ENCODE data around the gene AUH.
"Not testable (repeated sequence)": the region's sequence is repeated elsewhere in the genome, so short reads cannot be mapped to it uniquely, and the experiment has no call there.

Gene AUH

DNA sequence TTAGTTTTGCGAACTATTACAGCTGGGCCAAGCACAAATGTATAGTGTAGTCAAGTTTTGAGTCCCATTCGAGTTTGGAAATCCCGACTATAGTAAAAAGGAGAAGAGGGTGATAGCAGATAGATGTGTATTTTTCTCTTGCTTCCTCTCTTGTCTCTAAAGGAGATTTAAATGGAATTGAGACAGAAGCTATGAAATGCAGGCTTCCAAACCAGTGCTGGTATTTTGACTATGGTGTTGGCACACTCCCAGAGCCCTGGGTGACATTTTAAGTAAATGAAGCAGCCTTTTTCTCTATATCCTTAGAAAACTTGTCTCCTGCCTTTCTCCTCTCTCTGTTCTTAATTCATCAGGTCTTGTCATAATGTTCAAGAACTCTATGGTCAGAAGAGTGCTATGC is 17.7 kb upstream of the AUH start:
- no peak for DNase-seq (ENCODE audit: low read depth)

DNA sequence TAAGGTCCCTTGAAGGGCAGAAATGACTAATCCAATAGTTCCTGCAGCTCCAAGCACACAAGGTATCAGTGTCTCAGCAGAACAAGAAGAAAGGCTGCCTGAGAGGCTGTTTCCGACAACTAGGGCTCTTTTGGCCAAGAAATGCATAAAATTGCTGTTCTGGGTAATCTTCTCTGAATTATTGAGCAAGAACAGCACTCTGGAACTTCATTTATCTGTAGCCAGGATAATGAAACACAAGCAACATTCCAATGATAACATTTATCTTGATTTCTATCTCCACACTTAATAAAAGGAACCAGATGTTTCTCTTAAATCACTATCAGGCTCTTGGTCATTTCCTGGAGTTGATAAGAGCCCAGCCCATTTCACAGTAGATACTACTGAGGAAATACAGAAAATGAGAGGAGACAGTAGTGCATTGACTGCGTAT is 17.0 kb upstream of the AUH start:
- DNase-seq (ENCODE audit: low read depth), result no peak

DNA sequence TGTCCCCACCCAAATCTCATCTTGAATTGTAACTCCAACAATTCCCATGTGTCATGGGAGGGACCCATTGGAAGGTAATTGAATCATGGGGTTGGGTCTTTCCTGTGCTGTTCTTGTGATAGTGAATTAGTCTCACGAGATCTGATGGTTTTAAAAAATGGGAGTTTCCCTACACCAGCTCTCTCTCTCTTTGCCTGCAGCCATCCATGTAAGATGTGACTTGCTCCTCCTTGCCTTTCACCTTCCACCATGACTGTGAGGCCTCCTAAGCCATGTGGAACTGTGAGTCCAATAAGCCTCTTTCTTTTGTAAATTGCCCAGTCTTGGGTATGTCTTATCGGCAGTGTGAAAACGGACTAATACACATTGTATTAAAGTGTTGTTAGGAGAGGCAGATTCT is 16.3 kb upstream of the AUH start:
- DNase-seq (ENCODE audit: low read depth), result not testable (repeated sequence)

DNA sequence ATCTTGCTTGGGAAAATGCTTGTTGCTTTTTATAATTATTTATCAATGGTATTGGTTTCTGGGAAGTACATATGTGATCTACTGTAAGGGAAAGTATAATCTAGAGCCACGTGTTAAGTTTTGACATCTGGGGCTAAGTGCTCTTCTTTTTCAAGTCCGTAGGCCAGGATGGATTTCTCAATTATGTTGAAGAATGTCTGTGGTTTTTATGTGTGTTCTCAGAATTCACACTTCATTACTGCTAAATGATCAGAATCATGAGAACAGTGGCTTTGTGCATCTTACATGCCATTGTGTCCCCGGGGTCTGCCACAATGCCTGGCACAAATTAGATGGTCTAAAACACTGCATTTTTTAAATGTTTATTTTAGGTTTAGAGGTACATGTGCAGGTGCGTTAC is 14.5 kb upstream of the AUH start:
- DNase-seq (ENCODE audit: low read depth), result no peak

DNA sequence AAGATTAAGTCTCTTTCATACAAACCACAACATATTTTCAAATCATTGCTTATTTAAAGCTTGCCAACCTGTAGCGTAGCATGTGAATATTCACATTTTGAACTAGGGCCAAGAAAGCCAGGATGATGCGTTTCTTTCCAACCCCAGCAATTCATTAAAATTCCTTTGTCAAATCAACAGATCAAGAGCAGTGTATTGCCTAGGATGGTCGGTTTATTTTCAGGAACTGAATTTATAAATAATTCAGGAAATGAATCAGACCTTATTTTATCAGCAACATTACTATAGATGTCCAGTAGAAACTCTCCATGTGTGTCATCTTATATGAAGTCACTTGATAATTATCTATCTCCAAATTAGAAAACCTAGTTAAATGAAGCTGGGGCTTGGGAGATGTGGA is 13.2 kb upstream of the AUH start:
- DNase-seq (ENCODE audit: low read depth), result no peak

DNA sequence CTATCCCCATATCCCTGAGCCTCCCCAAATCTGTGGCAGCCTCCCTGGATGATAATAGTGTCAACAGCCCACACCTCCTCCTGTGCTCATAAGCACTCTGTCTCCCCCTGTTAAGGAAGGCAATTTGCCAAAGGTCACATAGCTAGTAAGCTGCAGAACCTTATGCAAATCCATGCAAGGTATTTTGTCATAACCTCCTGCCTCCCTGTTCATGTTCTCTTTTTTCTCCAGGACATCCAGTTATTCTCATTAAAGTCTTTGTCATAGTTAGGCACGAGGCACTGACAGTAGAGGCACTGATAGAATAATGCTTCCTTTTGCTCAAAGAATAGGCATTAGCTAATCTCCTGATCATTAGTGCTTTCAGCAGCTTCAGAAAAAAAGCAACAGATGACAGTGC is 10.2 kb upstream of the AUH start:
- DNase-seq (ENCODE audit: low read depth), result no peak

DNA sequence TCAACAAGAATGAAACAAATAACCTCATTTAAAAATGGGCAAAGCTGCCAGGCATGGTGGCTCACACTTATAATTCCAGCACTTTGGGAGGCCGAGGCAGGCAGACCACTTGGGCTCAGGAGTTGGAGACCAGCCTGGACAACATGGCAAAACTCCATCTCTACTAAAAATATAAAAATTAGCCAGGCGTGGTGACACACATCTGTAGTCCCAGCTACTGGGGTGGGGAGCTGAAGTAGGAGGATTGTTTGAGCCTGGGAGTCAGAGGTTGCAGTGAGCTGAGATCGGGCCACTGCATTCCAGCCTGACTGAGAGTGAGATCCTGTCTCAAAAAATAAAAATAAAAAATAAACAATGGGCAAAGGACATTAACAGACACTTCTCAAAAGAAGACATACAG is 8.3 kb upstream of the AUH start:
- DNase-seq (ENCODE audit: low read depth), result not testable (repeated sequence)

DNA sequence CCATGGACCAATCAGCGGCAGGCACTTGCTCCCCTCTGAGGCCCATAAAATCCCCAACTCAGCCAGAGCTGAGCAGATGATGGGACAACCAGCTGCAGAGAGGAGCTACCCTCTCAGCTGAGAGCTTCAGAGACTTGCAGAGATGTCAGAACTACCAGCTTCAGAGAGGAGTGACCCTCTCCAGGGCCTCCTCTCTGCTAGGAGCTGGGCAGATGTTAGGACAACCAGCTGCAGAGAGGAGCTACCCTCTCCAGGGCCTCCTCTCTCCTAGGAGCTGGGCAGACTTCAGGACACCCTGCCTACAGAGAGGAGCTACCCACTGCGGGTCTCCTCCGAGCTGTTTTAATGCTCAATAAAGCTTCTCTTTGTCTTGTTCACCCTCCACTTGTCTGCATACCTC is 3.0 kb upstream of the AUH start:
- no peak for DNase-seq (ENCODE audit: low read depth)

DNA sequence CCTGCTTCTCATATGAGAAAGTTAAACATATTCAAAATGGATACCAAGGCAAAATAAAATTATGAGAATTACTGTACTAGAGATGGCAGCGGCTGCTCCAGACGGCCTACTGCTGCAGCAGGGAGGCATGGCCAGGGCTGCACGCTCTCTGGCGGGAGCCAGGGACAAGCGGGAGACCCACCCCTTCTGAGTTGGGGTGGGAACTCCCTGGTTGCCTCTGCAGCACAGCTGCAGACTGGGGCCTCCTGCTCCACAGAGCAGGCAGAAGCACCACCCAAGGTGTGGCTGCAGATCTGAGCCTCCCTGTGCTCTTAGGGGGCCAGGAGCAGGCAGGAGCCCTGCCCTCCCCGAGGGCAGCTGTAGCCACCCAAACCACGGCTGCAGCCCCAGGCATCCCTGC is 2.3 kb upstream of the AUH start:
- DNase-seq (ENCODE audit: low read depth), result no peak

DNA sequence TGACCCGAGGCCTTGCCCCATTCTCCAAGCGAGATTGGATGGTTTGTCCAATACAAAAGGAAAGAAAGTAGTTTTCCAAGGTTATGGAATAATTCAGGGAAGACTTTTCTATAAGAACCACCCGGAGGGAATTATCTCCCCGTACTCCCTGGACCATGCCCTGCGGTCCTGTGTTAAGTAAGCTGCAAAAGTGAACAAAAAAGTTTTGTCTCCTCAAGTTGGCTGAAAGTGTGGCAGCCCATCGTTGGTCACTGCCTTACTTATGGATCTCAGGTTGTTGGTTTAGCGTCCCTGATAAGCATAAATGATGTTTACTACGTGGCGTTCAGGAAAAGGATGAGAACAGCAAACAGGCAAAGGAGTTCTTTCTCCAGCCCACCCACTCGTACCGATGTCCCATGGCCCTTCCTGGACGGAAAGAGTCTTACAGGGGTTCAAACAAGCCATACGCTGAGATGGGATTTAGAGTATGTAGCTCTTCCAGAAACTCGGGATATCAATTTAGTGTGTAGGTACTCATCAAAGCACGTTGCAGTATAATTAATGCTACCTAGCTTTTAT is 413 bp upstream of the AUH start:
- DNase-seq (ENCODE audit: low read depth), result no peak

DNA sequence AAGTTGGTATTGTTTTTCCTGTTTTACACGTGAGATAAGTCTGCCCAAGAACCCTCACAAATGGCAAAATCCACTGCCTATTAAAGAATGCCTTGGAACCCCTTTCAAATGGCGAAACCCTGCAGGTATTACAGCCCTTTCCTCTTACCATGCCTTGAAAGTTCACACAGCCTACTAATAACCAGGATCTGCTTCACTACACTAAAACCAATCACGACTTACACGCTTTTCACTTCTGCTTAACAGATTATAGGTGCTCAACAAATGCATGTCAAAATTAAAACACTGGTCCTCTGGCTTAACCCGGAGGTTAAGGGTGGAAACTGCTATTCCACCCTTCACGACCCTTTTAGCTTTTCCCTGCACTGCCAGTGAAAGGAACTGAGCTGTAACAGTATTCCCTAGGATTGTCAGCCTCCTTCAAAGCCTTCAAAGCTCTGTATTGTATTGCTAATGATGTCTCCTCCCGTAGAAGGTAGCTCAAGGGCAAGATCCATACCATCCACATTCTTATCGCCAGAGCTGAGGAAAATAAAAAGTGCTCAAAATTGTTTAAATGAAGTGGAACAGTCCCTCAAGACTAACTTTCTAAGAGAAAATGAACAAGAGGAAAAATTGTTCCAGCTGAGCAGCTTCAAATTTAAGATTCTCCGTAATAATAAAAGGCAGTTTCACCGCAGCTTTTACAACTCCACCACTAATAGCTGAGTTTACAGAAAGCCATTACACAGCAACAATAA is 997 bp downstream of the AUH start:
- DNase-seq (ENCODE audit: low read depth), result no peak

DNA sequence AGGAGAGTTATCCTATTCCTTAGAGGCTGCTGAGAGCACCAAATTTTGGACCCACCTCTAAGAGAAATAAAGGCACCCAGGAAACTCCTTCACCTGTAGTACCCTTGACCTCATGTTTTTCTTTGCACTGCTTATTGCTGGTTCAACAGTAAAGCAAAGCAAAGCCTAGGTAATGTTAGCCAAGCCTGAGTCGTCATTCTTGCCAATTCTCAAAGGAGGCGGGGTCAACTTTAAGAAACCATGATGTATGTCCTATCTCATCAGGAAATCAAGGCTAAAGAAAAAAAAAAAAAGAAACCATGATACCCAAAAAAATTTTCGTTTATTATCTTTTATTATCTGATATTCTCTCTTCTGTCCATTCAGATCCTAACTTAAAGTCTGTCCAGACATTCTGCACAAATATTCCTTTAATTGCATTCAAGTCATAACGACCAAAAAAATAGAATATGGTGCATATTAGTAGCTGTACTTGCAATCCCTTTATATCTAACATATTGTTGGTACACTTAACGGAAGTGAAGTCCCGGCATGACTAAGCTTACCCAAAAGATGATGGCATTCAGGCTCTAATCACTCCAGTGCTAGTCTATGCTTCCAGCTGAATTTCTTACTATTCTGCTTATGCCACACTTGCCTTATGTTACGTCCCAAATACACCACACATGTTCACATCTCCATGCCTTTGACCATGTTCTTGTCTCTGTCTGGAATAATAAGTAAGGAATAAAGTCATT is 1.8 kb downstream of the AUH start:
- DNase-seq (ENCODE audit: low read depth), result no peak

DNA sequence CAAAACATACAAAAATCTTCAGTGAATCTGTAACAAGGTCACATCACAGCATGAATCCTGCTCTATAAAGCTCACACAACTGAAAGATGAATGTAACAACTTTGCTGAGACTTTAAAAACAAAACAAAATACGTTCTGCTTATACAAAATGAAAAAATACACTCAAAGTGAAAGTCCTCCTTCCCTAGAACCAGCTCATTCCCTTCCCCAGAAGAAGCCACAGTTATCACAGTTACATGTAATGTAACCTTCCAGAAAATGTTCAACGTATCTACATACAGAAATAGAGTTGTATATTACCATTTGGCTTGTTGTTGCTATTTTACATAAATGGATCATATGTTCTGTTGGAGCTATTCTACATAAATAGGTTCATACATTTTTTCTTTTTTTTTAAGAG is 2.6 kb downstream of the AUH start:
- no peak for DNase-seq (ENCODE audit: low read depth)

DNA sequence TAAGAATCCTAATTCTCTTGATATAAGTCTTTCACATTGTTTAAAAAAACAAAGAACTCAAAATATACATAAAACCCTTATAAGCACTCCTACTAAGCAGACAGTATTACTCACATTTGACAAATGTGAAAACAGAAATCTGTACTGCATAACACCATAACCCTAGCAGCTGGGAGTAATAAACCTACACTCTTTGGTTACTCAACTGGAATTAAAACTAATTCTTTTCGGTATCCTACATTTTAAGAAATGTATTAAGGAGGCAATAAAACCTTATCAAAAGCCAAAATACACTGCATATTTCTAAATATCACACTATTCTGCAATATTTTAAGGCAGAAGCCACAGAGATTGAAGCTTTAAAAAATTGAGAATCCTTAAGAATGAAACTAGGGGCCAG is 6.8 kb downstream of the AUH start:
- no peak for DNase-seq (ENCODE audit: low read depth)

DNA sequence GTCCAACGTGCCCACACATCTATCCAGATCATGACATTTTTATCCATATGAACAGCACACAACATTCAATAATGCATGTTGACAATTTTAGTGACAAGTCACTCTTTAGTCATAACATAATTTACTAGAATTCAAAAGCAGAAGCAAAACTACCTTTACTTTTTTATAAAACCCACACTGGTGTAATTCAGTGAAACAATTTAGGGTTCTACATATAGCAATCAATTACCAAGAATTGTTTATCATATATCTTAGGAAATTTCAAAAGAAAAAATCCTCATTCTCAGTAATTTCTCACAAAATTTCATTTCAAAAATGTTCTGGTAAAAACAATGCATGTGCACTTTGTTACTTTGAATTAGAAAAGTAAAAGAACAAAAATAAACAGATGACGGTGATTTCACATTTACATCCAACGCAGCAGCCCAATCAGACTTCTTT is 12.6 kb downstream of the AUH start:
- DNase-seq (ENCODE audit: low read depth), result no peak

DNA sequence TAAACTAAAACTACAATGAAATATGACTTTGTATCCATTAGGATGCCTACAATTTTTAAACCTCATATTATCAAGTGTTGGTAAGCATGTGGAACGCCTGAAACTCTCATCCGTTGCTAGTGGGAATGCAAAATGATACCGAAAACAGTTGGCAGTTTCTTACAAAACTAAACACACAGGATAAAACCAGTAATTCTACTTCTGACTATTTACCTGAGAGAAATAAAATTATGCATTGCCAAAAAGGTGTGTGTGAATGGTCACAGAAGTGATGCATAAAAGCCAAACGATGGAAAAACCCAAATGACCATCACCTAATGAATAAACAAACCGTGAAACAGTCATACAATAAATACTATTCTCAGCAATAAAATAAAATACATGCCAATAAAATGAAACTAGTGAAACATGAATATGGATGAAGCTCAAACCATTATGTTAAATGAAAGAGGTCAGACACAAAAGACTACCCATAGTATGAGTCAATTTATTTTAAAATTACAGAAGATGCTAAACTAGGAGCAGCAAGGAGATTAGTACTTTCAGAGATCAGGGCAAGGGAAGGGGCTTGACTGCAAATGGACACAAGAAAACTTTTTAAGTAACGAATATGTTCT is 13.4 kb downstream of the AUH start:
- no peak for DNase-seq (ENCODE audit: low read depth)

DNA sequence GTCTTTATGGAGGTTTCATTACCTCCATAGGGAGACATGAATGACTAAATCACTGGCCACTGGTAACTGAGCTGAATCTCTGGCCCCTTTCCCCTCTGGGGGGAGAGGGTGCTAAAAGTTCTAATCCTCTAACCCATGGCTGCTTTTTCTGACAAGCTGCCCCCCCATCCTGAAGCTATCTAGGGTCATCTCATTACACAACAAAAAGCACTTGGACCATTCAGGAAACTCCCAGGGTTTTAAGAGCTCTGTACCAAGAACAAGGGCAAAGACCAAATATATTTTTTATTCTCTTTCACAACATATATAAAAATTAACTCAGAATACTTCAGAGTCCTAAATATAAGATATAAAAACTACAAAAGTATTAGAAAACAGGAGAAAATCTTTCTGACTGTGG is 14.3 kb downstream of the AUH start:
- DNase-seq (ENCODE audit: low read depth), result no peak

DNA sequence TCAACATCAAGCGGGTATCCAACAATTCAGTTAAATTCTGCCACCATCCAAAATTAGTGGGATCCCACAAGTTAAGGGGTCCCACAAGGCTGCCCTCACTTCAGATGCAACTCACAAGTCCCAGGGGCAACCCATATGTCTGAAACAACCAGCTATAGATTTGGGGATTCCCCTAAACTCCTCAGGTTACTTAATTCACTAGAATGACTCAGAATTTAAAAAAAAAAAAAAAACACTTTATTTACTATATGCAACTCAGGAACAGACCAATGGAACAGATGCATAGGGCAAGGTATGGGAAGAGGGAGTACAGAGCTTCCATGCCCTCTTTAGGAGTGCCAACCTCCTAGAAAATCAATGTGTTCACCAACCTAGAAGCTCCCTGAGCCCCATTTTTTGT is 15.1 kb downstream of the AUH start:
- no peak for DNase-seq (ENCODE audit: low read depth)

DNA sequence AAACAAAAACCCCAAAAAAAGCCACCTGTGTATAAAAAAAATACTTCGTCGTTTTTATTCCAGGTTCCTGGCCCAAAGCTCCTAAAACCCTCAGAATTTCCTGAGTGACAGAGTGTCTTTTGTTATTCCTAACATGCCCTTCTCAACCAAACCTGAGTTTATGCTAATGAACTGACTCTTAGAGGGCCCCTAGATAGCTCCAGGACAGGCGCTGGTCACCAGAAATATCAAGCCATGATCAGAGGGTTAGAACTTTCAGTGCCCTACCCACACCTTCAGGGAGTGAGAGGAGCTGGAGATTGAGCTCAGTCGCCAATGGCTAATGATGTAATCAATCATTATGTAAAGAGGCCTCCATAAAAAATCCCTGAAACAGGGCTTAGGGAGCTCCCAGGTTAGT is 15.7 kb downstream of the AUH start:
- DNase-seq (ENCODE audit: low read depth), result no peak

DNA sequence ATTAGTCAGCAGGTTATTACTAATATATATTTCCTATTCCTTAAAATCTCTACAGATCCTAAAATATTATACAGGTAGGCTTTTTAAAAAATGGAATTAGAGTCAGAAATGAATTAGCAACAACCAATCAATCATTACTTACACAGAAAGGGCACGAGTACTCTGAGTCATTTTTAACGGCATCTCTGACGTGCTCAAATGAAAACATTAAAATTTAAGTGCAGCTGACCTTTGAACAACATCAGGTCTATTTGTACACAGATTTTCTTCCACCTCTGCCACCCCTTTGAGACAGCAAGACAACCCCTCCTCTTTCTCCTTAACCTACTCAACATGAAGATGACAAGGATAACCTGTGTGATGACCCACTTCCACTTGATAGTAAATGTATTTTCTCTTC is 19.1 kb downstream of the AUH start:
- DNase-seq (ENCODE audit: low read depth), result no peak

DNA sequence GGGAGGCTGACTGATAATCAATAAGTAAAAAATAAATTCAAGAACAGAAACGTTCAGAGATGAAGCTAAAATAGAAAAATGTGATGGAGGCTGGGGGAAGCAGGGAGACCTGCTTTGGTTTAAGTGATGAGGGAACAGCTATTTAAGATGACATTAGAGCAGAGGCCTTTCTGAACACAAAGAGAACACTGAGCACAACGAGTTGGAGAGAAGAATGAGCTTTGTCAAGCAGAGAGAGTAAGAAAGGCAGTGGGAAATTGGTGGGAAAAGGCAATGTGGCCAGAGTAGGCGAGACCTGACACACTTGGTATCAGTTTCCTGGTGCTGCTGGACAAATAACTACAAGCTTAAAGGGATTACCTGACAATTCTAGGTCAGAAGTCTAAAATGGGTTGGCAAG is 20.0 kb downstream of the AUH start:
- no peak for DNase-seq (ENCODE audit: low read depth)

DNA sequence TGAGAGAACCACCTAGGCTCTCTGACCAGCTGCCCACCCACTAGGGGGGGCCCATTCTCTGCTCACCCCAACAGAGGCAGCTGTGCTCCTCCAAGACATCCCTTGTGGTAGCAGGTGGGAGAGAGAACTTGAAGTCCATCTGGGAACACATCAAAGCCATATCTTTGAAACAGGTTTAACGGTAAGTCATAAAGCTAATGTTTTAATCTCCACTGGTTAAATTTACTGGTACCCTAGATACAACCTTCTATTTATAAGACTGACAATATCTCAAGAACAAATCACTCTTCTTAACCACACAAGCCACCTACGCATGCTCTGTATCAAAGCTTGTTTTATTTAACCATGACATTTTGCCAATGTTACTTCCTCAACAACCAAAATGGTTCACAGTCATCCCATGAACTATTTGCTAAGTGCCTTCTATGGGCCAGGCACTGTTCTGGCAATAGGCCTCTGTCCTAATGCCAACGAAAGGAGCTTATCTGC is 20.4 kb downstream of the AUH start:
- no peak for DNase-seq (ENCODE audit: low read depth)

Data from T follicular helper cell (primary cell).